GM13976 (cell line): ENCODE measurements around the gene DLAT.
"Not testable (repeated sequence)": the region's sequence is repeated elsewhere in the genome, so short reads cannot be mapped to it uniquely, and the experiment has no call there.

Experiments used
- DNase-seq: peaks from one replicate; pipeline ENCODE4 v3.0.0; 2012; ENCODE audit warnings: low spot score
- in situ Hi-C: fragments of 300-500 bp; cut with MboI; formaldehyde crosslinking; loops from one replicate; pipeline ENCODE4 v1.12.0; 2022; ENCODE audit warnings: low sequenced_read_pairs, mixed read lengths, inconsistent platforms; ENCODE audit not compliant: unreplicated experiment
- TF ChIP-seq, protein P1 (sequence below): IDR thresholded peaks from 2 replicates; pipeline ENCODE4 v1.5.1; 2012; ENCODE audit warnings: borderline replicate concordance, mild to moderate bottlenecking; ENCODE audit not compliant: insufficient read depth; ENCODE audit errors: extremely low read depth, missing control alignments, control extremely low read depth

Gene DLAT

GRCh38 chr11:111990381-111990780 is 34.8 kb upstream of the DLAT start:
- DNase-seq = no peak
- in situ Hi-C loops = no loop called here
- TF ChIP-seq, protein P1, sequence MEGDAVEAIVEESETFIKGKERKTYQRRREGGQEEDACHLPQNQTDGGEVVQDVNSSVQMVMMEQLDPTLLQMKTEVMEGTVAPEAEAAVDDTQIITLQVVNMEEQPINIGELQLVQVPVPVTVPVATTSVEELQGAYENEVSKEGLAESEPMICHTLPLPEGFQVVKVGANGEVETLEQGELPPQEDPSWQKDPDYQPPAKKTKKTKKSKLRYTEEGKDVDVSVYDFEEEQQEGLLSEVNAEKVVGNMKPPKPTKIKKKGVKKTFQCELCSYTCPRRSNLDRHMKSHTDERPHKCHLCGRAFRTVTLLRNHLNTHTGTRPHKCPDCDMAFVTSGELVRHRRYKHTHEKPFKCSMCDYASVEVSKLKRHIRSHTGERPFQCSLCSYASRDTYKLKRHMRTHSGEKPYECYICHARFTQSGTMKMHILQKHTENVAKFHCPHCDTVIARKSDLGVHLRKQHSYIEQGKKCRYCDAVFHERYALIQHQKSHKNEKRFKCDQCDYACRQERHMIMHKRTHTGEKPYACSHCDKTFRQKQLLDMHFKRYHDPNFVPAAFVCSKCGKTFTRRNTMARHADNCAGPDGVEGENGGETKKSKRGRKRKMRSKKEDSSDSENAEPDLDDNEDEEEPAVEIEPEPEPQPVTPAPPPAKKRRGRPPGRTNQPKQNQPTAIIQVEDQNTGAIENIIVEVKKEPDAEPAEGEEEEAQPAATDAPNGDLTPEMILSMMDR = no peak

- no peak for DNase-seq
These were observed 32.9 kb upstream of the DLAT start for GRCh38 chr11:111992206-111992855.

GRCh38 chr11:111996129-111996528 is 29.1 kb upstream of the DLAT start:
- TF ChIP-seq, protein P1 = no peak
- in situ Hi-C loops = no loop called here
- DNase-seq = no peak

More at GRCh38 chr11:111992206-111992855, 32.9 kb upstream of the DLAT start:
- TF ChIP-seq, protein P1 = no peak
- in situ Hi-C loops = no loop called here

DNA sequence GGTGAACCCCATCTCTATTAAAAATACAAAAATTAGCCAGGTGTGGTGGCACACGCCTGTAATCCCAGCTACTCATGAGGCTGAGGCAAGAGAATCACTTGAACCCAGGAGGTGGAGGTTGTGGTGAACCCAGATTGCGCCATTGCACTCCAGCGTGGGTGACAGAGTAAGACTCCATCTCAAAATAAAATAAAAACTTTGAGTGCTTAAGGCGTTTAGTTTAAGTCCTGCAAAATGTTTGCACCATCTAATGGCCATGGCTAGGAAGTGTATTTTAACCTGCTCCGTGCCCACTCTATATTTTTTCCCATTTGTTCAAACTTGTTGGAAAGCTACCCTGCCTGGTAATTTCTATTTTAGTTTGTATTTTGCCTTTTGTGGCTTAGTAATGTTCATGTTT is 28.5 kb upstream of the DLAT start:
- DNase-seq, in situ Hi-C loops: not testable (repeated sequence)

- in situ Hi-C loops = no loop called here
- TF ChIP-seq, protein P1 = no peak
These were observed 26.1 kb upstream of the DLAT start for GRCh38 chr11:111999111-111999510.

DNA sequence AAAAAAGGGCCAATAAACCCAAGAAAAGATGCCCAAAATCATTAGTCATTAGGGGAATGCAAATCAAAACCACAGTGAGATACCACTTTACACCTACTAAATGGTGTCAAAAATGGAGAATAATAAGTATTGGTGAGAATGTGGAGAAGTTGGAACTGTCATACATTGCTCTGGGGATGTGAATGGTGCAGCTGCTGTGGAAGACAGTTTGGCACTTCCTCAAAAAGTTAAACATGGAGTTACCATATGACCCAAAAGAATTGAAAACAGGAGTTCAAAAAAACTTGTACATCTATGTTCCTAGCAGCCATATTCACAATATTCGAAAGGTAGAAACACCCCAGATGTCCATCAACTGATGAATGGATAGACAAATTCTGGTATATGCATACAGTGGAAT is 24.5 kb upstream of the DLAT start:
- in situ Hi-C loops = no loop called here
- TF ChIP-seq, protein P1 = no peak
- no peak for DNase-seq

More at GRCh38 chr11:111999111-111999510, 26.1 kb upstream of the DLAT start:
- no peak for DNase-seq

DNA sequence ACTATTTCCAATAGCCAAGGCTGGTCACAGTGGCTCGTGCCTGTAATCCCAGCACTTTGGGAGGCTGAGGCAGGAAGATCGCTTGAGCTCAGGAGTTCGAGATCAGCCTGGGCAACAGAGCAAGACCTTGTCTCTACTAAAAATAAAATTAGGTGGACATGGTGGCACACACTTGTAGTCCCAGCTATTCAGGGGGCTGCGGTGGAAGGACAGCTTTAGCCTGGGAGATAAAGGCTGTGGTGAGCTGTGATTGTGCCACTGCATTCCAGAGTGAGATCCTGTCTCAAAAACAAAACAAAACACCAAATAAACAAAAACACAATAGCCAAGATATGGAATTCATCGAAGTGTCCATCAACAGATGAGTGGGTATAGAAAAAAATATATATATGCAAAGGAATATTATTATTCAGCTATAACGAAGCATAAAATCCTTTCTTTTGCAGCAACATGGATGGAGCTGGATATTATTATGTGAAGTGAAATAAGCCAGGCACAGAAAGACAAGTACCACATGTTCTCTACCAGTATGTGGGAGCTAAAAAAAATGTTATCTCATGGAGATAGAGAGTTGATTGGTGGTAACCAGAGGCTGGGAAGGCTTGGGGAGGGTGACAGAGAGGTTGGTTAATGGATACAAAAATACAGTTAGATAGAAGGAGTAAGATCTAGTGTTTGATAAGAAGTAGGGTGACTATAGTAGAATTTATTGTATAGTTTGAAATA is 22.6 kb upstream of the DLAT start:
- no peak for DNase-seq
- TF ChIP-seq, protein P1 = no peak
- in situ Hi-C loops = no loop called here
